Colonic mucosa (tissue), 4 donors: ENCODE measurements around the gene C11orf52. TPM values are rescaled to one million over a fixed set of nuclear protein-coding genes. Genes with fewer than 3 reads are reported as not detected.
A peak's percentile ranks its signal among the peaks of the same experiment; 100 is the strongest.

ENCODE experiments used
- DNase-seq: peaks from one replicate; pipeline ENCODE4 v3.0.0-alpha.2; 2020
- H3K27ac ChIP-seq: fragments of 200-600 bp; one replicate; pipeline ENCODE4 v1.8.0; 2021
- H3K27me3 ChIP-seq: fragments of 200-600 bp; one replicate; pipeline ENCODE4 v1.8.0; 2021
- H3K36me3 ChIP-seq: fragments of 200-600 bp; one replicate; pipeline ENCODE4 v1.8.0; 2021
- H3K4me1 ChIP-seq: fragments of 200-600 bp; one replicate; pipeline ENCODE4 v1.8.0; 2021; ENCODE audit warnings: mild to moderate bottlenecking
- H3K4me3 ChIP-seq: fragments of 200-600 bp; one replicate; pipeline ENCODE4 v1.8.0; 2021
- H3K9ac ChIP-seq, 2 donors: one replicate each; pipeline ENCODE4 v1.7.0; 2013; ENCODE audit warnings: control low read depth in 2 of 2, low read depth in 2 of 2, low read length in 2 of 2
- H3K9me3 ChIP-seq: fragments of 200-600 bp; one replicate; pipeline ENCODE4 v1.8.0; 2021
- intact Hi-C: fragments of 100-400 bp; cut with DNase I; formaldehyde crosslinking; loops from one replicate; pipeline ENCODE4 v1.14.1; 2022
- total RNA-seq, 2 donors: library from RNA; stranded (reverse); fragmentation: NEBNext Ultra II Directional in 1 of 2; extraction: Animal tissue kit (Norgen Biotek cat#: 25700) in 1 of 2; gene quantifications; one replicate each; pipeline ENCODE4 v1.2.1, GENCODE V29; 2021
- TF ChIP-seq, protein P1 (sequence below): fragments of 200-600 bp; IDR thresholded peaks from one replicate; pipeline ENCODE4 v1.8.0; 2022; ENCODE audit warnings: antibody characterized with exemption, mild to moderate bottlenecking
- donor health status: healthy.
- donor health status: DM: no; HTN: no; CAD: no.
- donor health status: DM: no; HTN: no; CAD: no.

C11orf52 gene
- total RNA-seq, 2 donors from 2014 or later, result 7.3 to 8.8 TPM

DNA sequence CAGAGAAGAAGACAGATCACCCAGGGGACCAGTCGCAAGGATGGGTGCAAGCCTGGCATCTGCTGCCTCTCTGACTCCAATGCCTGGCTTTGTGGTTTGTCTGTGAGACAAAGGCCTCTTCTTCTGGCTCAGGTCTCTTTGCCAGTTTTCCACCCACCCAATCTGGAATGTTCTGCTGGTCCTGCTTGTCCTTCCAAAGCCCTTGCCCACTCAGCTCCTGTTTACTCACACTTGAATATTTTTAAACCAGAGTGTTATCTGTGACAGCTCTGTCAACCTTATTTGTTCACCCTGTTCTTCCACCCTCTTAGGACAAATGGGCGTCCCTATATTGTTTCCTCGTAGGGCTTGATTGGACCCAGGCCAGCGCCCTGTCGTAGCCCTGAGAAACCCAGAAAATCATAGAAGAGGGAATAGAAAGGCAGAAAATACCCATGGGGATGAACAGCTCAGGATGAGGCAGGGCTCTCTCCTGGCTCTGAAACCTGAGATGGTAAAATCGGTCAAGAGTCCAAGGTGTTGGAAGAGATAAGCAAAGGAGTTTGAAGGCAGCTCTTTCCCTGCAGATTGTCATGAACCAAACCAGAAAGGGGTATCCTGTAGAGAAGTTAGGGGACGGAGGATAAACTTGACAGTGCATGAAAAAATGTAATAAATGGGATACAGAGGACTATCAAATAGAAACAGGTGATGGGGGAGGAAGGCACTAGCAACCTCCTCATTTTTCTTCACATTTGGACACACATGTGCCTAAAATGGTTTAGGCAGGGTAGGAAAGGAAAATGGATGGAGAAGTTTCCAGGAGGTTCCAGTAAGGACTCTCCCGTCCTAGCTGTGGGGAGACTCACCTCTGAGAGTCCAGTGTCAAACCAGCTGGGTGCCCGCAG lies 7.8 kb upstream of the C11orf52 start:
- no peak for DNase-seq
- intact Hi-C loops, result no loop called here
- Histone ChIP-seq H3K9me3 (no peaks in the 10 kb centered on the region), H3K4me3 (peak overlapping the region; percentile 10), H3K36me3 (no peaks in the 10 kb centered on the region), H3K27me3 (no peaks in the 10 kb centered on the region), H3K27ac (peak overlapping the region; percentile 75), H3K4me1 (no peaks in the 10 kb centered on the region), H3K9ac (peak overlapping the region; percentile 37 to 59)
- TF ChIP-seq, protein P1, sequence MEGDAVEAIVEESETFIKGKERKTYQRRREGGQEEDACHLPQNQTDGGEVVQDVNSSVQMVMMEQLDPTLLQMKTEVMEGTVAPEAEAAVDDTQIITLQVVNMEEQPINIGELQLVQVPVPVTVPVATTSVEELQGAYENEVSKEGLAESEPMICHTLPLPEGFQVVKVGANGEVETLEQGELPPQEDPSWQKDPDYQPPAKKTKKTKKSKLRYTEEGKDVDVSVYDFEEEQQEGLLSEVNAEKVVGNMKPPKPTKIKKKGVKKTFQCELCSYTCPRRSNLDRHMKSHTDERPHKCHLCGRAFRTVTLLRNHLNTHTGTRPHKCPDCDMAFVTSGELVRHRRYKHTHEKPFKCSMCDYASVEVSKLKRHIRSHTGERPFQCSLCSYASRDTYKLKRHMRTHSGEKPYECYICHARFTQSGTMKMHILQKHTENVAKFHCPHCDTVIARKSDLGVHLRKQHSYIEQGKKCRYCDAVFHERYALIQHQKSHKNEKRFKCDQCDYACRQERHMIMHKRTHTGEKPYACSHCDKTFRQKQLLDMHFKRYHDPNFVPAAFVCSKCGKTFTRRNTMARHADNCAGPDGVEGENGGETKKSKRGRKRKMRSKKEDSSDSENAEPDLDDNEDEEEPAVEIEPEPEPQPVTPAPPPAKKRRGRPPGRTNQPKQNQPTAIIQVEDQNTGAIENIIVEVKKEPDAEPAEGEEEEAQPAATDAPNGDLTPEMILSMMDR, result no peak

DNA sequence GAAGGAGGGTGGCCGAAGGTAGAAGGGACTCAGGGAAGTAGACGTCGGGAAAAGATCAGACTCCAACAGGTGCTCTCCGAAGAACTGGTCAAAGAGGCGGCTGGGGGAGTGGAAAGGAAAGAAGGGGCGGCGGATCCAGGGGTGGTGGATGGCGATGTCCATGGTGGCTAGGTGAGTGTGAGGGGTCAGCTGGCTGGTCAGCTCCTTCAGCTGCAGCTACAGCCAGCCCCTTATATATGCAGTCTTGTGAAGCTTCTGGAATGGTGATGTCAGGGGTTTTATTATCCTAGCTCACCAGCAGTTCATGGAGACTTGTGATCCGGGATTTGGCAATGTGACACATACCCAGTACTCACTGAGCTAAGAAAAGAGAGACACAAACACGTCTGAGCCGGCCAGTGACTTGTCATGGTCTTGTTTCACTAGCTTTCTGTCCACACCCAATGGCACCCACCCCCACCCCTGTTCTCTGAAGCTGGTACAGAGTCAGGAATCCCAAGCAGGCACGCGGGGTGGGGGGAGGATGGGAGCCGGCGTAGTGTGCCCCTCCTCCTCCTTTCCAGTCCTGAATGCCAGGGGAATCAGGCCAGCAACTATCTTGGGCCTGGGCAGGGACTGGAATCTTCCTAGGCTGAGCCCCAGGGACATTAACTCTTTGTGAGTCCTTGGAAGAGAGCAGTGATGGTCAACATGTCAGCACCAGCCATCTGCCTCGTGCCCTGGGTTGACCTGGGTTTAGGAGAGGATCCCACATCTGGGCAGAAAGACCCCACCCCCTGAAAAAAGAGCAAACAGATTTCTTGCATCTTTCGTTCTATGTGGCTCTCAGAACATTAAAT lies 6.9 kb upstream of the C11orf52 start, which contains the start of gene CRYAB:
Gene CRYAB (minus strand): TSS at position 208 of the 839 bp plus-strand sequence. CDS start 46 bp downstream, at position 162.
- peak within 1 kb of the TSS; percentile 18 for H3K4me3 ChIP-seq
- DNase-seq, result peak; percentile 54
- H3K4me1 ChIP-seq, result no peaks in the 10 kb centered on the region

DNA sequence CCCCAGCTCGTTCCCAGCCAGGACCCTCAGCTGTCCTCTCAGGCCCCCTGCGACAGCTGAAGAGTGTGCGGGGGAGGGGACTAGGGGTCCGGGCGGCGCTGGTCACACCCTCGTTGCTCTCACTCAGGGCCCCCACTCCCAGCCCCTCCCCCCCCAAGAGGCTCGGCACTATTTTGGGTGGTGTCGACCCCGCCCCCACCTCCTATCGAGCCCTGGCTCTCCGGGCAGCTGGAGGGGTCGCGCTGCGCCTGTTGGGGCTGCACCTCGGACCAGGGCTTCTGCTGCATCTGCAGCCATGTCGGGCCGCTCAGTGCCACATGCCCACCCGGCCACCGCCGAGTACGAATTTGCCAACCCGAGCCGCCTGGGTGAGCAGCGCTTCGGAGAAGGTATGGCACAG lies 6.2 kb upstream of the C11orf52 start, which contains the start of gene HSPB2:
Gene HSPB2 (plus strand): TSS at position 200 of the 400 bp plus-strand sequence. CDS start 96 bp downstream, at position 296.
- intact Hi-C loops, result no loop called here
- no peaks in the 10 kb centered on the region for H3K9me3 ChIP-seq
- peak within 1 kb of the TSS; percentile 19 for H3K4me3 ChIP-seq
- TF ChIP-seq, protein P1, result no peak
- no peaks in the 10 kb centered on the region for H3K36me3 ChIP-seq
- no peaks in the 10 kb centered on the region for H3K27me3 ChIP-seq
- H3K27ac ChIP-seq, result peak within 1 kb of the TSS; percentile 75
- no peaks in the 10 kb centered on the region for H3K4me1 ChIP-seq
- no peak for DNase-seq
- H3K9ac ChIP-seq, result peak within 1 kb of the TSS; percentile 61 to 68

More for the DNA sequence above, 6.9 kb upstream of the C11orf52 start, which contains the start of gene CRYAB:
- H3K27ac ChIP-seq, result peak within 1 kb of the TSS; percentile 75
- H3K9ac ChIP-seq, result peak within 1 kb of the TSS; percentile 52 to 59
- no peaks in the 10 kb centered on the region for H3K9me3 ChIP-seq
- TF ChIP-seq, protein P1, result no peak
- H3K36me3 ChIP-seq, result no peaks in the 10 kb centered on the region
- intact Hi-C loops, result no loop called here
- H3K27me3 ChIP-seq, result no peaks in the 10 kb centered on the region

DNA sequence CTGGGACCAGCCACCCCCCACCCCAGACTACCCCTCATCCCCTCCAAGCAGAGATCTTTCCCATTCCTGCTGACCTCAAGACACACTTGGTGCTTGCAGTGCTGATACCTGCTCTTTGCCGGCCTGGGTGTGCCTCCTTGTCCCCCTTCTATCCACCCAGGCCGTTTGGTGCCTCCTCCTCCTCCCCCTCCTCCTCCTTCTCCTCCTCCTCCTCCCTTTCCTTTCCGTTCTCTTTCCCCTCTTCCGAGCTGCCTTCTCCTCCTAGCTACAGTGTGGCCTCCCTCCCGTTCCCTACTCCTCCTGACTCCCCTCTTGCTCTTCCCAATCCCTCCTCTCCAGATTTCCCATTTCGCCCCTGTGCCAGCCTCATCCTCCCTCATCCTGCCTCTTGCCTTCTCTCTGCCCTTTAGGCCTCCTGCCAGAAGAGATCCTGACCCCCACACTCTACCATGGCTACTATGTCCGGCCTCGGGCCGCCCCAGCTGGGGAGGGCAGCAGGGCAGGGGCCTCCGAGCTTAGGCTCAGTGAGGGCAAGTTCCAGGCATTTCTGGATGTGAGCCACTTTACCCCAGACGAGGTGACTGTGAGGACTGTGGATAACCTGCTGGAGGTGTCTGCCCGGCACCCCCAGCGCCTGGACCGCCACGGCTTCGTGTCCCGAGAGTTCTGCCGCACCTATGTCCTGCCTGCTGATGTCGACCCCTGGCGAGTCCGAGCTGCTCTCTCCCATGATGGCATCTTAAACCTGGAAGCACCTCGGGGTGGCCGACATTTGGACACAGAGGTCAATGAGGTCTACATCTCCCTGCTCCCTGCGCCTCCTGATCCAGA lies 5.5 kb upstream of the C11orf52 start:
- no peaks in the 10 kb centered on the region for H3K36me3 ChIP-seq
- H3K27ac ChIP-seq, result peak overlapping the region; percentile 75
- no peak for DNase-seq
- H3K9me3 ChIP-seq, result no peaks in the 10 kb centered on the region
- peak overlapping the region; percentile 61 to 68 for H3K9ac ChIP-seq
- intact Hi-C loops, result no loop called here
- peak overlapping the region; percentile 19 for H3K4me3 ChIP-seq
- H3K4me1 ChIP-seq, result no peaks in the 10 kb centered on the region
- TF ChIP-seq, protein P1, result no peak
- no peaks in the 10 kb centered on the region for H3K27me3 ChIP-seq
